ENCODE data around the gene RNF34. TPM values are rescaled to one million over a fixed set of nuclear protein-coding genes. Genes with fewer than 3 reads are reported as not detected.

The RNF34 gene
- total RNA-seq, 1 donor from 2014 or later = 50.0 TPM

DNA sequence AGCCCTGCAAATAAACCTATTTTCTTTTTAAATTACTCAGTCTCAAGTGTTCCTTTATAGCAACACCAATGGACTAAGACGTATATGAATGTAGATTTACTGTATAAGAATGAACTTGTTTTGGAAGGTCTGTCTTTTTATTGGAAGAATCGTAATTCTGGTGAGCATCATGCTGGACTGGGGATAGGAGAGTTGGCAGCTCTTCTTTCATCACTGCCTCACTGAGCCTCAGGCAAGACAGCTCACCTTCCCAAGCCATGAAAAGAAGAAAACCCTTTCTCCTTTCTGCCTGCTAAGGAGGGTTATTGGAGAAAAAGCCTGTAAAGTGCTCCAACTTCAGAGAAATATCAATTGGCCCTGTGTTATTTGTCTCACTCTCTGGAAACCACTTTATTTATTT is 9.1 kb upstream of the RNF34 start:
- no peak for DNase-seq

DNA sequence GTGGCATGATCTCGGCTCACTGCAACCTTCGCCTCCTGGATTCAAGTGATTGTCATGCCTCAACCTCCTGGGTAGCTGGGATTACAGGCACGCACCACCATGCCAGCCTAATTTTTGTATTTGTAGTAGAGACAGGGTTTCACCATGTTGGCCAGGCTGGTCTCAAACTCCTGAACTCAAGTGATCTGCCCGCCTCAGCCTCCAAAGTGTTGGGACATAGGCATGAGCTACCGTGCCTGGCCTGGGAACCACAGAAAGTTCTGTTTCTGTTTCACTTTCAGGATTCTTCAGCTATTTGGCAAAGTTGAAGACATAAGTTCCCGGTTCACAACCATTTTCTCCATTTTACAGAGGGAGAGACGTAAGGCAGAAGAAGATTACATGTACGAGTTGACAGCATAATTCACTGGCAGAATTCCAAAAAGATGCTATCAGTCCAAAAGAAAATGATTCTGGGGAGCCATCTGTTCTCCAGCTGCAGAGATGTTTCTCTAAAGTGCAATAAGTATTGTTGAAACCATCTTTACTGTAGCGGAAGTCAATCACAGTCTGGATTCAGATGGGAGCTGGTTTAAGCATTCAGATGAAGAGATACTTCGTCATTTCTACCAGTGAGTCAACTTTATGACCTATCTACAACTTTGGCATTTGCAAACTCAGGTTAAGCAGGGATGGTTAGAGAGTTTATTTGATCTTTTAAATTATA is 8.1 kb upstream of the RNF34 start:
- DNase-seq = peak; percentile 88

DNA sequence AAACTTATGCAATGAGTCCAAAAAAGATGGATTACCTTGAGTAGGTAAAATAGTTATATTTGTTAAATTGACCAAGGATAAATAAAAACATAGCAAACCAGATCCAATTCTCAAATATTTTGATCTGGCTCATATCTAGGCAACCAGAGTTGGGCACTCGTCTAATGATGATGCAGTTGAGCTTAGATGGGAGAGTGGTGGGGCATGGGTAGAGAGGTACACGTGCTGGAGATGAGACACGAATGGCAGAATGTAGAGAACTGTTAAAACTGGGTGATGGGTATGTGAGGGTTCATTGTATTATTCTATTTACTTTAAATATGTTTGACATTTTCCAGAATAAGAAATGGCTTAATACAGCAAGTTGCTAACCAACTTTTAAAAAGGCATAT is 7.6 kb upstream of the RNF34 start:
- no peak for DNase-seq

DNA sequence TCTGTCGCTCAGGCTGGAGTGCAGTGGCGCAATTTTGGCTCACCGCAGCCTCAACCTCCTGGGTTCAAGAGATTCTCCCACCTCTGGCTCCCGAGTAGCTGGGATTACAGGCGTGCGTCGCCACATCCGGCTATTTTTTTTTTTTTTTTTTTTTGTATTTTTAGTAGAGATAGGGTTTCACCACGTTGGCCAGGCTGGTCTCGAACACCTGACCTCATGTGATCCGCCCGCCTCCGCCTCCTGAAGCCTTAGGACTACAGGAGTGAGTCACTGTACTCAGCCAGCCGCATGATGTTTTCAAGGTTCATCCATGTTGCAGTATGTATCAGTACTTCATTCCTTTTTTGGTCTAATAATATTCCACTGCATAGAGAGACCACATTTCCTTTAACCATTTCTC is 2.4 kb upstream of the RNF34 start:
- no peak for DNase-seq

DNA sequence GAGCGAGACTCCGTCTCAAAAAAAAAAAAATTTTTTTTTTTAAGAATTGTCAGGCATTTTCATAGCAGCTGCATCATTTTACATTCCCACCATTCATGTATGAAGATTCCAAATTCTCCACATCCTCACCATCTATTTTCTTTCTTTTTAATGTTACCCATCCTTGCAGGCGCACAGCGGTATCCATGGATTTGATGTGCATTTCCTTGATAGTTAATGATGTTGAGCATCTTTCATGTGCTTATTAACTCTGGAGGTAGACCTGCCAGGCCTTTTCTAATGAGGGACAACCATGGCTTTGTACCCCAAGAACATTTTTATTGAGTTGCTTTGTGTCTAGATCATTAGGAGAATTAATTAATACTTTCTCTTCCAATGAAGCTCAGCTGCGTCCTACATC is 1.6 kb upstream of the RNF34 start:
- no peak for DNase-seq

DNA sequence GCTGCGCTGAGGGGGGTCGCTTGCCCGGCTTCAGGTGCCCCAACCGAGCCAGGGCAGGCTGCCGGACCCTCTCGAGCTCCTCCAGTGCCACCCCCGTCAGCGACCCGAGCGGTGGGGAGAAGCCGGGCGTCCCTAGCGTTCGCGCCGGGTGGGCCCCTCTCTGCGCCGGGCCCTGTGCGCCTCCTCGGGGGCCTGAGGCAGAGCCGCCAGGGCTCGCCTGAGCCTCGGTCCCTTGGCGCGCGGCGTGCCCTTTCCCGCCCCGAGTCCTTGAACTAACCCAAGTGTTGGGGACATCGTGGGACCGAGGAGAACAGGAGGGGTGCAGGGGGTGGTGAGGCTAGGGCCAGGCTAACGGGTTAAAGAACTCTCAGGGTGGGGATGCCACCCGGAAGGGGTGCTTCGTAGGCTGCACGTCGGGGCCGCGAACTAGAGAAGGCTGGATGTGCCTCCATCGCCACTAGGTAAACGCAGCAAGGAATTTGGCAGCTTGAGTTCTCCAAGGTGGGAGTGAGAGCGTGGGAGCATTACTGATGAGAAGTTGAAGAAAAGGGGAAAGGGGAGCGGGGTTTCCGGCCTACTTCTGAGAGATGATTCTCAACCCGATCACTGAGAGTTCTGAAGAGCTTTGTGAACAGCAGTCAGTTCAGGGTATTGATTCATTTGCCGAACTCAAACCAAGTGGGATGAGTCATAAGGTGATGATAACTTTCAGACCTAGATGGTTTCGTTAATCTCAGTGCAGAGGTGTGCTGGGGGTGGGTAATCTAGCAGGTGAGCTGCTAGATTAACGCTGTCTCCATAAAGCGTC is 618 bp downstream of the RNF34 start:
- peak; percentile 13 for DNase-seq

DNA sequence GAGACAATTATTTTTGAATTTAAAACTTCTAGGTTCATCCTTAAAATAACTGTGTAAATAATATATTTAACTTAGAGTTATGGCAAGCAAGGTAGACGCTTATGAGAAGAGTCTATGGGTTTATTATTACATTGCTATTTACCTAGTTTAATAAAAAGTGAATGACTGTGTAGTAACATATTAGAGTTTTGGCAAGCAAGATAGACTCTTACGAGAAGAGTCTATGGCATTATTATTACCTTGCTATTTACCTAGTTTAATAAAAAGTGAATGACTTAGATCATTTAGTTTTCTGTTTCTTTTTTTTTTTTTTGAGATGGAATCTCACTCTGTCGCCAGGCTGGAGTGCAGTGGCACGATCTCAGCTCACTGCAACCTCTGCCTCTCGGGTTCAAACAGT is 3.8 kb downstream of the RNF34 start:
- DNase-seq = no peak

DNA sequence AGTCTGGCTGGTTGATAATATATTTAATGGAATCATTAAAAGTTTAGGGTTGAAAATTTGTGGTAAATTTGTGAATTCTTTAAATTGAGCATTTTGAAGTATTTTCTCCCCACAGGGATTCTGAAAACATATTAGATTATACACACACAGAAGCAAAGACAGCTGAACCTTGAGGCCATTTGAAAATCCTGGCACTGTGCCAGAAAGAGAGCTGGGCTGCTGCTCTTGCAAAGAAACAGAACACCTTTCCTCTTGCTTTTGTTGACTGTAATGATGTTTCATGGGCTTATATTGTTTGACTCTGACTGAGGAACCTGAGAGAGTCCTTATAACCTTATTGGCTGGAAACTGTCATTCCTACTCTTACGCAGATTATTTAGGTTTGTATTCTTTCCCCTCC is 4.8 kb downstream of the RNF34 start:
- DNase-seq = no peak

DNA sequence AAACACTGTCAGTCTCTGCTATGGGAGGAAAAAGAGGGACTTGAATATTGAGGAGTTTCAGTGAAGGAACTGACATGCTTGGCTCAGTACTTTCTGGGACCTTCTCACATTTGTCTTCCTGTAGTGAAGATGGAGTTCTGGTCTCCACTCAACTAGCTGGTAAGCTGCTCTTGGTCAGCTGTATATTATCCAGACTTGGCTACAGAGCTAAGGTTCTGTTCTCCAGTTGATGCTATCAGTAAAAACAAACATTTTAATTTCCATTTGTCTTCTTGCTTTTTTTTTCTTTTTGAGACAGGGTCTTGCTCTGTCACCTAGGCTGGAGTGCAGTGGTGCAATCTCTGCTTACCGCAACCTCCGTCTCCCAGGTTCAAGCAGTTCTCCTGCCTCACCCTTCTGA is 5.3 kb downstream of the RNF34 start:
- no peak for DNase-seq

DNA sequence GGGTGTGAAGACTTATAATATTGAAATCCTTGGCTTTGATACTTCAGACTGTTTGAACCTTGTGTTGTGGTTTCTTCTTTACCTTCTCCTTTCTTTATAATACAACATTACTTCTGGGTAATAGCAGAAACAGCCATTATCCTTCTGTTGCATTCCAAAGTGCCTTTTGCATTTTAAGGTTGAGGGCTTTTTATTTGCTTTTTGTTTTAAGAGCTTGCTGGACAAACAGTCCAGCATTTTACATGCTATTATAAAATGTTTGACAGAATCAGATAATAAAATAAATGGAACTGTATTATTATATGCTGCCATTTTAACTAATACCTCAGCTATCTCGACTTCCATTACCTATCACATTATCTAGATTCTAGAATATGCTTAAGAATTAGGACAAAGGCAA is 14.0 kb downstream of the RNF34 start:
- DNase-seq = no peak

DNA sequence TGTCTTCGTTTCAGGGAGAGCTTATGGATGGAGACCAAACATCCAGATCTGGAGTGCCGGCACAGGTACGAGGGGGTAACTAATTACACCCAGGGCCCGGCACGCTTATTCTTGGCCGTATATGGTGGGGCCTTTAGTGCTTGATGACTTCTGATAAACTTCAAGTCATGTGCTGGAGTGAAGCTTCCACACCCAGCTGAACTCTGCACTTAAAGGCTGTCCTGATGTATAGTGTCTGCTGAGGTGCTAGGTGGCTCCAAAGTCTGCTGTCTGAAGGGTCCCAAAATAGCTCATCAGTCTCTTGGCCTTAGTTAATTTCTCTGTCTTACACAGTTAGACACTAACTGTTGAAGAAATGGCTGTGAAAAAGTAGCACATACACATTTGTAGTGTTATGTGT is 17.9 kb downstream of the RNF34 start:
- no peak for DNase-seq

DNA sequence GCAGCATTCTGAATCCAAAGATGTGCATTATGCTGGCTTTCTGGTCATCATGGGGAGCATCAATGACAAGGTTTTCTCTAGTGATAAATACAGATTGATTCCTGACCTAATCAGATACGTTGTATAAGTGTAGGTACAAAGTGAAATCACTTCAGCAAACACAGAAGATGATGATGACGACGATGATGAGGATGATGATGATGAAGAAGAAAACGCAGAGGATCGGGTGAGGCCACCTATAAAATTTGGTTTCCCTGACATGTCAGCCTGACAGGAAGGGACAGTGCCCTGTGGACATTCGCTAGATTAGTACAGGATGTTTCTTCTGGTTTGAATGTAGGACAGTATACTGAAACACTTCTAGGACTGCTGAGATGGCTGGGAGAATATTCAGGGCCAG is 20.2 kb downstream of the RNF34 start:
- DNase-seq = no peak

DNA sequence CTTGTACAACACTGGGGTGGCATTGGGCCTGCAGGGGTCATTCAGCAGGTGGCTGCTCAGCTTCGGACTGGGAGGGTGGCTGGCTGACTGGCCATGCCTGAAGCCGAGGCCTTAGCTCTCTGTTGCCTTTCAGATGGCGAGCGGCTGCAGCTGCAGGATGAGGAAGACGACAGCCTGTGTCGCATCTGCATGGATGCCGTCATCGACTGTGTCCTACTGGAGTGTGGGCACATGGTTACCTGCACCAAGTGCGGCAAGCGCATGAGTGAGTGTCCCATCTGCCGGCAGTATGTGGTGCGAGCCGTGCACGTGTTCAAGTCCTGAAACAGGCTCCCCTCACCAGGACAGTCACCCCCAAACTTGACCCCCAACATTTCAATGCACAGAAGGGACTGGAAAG is 23.3 kb downstream of the RNF34 start:
- DNase-seq = no peak

DNA sequence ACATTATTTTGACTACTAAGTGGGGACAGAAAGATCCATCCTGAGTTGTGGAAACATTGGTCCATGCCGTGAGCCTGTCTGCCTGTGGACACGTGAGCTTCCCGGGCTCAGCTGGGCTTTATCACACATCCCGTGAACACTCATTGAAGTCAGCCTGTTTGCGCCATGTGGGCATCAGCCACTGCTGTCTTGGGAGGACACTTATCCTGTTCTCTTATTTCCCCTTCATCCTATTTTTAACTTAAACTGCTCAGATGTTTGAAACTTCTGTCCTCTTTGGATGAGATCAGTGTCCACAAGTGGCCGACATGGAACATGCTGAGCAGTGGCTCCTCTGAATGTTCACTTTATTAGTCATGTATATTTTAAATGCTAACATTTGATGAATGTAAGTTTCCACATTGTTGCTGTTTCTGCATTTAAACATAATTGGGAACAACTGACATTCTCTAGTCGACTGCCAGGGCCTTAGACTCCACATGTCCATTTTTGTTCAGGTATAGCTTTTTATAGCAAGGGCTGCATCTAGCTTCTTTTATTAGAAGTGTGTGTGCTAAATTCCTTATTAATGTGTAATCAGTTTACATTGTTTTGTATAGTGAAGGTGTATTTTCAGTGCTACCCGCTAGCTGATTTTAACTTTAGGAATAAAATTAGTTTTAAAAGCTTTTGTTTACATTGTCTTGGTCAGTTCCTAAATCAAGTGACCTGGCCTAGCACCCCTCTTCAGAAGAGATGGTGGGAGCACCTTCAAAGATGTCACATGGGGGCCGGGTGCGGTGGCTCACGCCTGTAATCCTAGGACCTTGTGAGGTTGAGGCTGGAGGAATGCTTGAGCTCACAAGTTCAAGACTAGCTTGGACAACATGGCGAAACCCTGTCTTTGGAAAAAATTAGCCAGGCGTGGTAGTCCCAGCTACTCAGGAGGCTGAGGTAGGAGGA is 24.0 kb downstream of the RNF34 start:
- no peak for DNase-seq

DNA sequence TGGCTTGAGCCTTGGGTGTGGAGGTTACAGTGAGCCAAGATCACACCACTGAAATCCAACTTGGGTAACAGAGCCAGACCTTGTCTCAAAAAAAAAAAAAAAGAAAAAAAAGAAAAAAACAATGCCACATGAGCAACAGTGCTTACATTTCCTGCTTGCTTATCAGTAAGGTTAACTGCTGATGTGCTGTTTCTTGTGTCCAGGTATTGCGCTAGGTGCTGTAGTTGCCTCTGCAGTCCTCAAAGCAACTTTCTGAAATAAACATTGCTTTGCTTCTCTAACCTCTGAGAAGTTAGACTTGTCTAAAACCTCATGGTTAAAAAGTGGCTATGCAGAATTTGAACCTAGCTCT is 24.7 kb downstream of the RNF34 start:
- no peak for DNase-seq

DNA sequence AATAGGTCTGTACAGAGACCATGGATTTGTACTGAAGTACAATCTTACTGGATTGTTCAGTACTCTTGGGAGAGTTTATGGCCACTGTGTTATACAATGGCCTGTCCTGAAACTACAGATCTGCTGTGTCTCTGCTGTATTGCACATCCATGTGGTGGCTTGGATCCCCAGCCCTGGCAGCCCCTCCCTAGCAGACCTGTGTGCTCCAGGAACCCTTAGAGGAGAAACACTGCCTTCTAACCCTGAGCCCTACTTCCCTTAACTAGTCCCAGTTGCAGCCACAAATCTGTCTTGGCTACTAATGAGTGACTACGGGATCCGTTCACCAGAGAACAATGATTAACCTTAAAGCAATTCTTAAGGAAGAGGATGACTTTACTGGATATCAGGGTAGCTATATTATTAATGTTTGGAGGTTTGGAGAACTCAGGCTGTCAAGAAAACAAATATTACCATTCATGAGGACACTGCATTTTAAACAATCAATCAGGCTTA is 27.7 kb downstream of the RNF34 start:
- no peak for DNase-seq

DNA sequence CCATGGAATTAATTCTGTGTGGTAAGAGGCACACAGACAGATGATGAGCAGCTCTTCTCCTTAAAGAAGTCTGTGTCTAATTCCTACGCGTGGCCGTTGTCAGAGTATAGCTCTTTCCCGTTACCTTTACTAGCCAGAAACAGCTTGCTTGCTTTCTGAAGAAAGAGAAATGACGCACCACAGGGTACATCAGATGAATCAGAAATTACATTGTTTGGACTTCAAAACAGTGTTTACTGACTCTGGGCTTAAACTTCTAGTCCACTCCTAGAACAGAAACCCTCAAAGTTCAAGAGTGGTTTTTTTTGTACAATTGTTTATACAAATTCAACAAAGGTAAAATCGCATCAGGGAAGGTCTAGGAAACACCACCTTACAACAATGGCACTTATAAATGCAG is 29.0 kb downstream of the RNF34 start:
- DNase-seq = no peak

DNA sequence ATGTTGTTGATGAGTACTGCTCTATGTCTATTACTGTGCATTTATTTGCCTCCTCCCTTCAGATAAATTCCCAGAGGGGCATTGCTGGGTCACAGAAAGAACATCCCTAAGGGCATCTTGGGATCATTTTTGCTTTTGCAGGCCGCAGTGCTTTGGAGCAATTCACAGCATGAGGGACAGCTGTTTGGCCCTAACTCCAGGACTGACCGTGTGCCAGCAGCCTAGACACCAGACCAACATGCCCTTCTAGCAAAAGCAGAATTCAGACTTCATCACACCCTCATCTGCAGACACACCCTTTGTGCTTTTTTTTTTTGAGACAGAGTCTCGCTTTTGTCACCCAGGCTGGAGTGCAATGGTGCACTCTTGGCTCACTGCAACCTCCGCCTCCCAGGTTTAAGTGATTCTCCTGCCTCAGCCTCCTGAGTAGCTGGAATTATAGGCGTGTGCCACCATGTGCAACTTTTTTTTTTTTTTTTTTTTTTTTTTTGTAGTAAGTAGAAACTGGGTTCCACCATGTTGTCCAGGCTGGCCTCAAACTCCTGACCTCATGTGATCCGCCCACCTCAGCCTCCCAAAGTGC is 31.0 kb downstream of the RNF34 start:
- DNase-seq = no peak

DNA sequence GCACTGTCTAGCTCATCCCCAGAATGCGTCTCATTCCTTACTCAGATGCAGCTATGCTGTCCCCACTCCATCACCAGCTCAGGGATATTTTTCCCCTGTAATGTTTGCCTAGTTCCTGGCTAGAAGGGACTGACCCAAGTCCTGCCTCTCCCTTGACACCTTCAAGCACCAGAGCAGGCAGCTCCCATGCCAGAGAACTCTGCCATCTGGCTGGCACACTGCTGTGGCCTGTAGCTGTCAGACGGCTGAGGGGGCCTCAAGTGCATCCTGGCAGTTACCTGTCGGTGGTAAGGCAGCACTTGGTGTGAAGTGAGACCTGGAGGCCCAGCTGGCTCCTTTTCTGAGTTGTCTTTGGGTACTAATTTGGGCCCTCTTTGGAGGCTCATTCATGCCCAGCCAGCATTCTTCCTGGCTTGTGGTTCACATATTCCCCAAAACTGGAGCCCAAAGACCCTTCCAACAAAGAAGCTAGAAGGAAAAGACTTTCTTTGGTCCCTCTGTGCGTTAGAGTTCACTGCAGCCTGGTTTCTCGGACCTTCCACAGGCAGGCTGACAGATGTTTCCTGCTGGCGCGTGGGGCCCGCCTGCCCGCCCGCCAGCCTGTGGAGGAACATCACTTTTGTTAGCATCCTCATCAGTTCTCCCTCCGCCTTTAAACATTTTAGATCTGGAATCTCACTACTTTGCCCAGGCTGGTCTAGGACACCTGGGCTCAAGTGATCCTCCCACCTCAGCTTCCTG is 33.0 kb downstream of the RNF34 start:
- DNase-seq = no peak

DNA sequence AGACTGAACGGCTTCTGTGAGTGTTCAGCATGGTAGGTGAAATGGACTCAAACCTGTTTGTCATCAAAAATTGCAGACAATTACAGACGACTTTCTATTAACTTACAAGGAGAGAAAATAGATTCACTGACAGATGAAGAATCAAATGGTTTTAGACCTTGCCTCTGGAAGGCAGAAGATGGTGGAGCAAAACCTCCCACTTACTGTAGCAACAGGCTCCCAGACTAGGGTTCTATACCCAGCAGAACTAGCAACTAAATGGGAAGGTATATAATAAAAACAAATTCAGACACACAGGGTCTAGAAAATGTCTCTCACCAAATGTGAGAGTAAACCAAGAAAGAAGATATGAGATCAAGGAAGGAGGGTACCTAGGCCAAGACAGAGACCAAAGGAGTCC is 36.8 kb downstream of the RNF34 start:
- no peak for DNase-seq

DNA sequence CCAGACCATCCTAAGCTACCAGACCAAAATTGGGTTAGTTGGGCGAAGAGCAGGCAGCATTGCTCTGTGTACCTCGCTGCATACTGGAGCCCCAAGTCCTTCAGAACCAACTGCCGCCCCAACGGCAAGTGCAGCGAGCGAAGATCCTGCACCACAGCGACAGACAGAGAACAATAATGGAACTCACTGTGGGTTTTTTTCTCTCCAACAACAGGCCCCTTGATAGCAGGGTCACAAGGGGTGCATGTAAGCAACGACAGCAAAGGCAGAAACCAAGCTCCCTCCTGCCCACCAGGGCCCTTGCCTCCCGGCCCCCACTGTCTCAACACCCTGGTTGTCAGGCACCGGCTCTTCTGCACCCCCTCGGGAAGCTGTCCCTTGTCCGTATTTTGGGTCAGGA is 39.0 kb downstream of the RNF34 start:
- DNase-seq = no peak

DNA sequence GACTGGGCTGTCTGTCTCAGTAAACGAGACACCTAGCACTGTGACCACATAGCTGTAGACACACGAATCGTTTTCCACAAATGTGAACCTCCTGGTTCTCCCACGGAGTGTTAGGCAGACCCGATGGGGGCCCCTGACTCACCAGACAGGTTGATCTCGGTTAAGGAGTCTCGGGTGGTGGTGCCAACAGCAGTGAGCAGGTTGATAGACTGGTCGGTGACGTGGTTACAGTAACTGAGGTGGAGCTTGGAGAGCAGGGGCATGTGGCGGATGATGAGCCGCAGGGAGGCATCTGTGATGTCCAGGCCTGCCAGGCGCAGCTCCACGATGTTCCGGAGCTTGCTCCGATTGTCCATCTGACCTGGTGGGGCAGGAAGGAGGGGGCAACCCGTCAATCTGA is 39.8 kb downstream of the RNF34 start:
- DNase-seq = no peak

All from skin of body (tissue), 2 donors.